Adrenal gland (tissue), 12 donors: ENCODE data around the gene TEX13C. TPM values are rescaled to one million over a fixed set of nuclear protein-coding genes. Genes with fewer than 3 reads are reported as not detected.

Experiments
- DNase-seq, 7 donors: peaks; one replicate each; pipeline ENCODE4 v3.0.0-alpha.2; 2019 to 2020
- H3K27ac ChIP-seq, 5 donors: fragments of 200-600 bp; sonication (generic) in 4 of 5; 1 replicate in 3 of 5; 2 replicates in 2 of 5; pipeline versions ENCODE4 v1.5.1 to v1.8.0; 2016 to 2020; ENCODE audit warnings: mild to moderate bottlenecking in 1 of 5
- H3K27me3 ChIP-seq: fragments of 200-600 bp; 2 replicates; pipeline ENCODE4 v1.8.0; 2021
- H3K36me3 ChIP-seq, 2 donors: fragments of 200-600 bp; replicated peaks in 1 of 2; 1 replicate in 1 of 2; 2 replicates in 1 of 2; pipeline versions ENCODE4 v1.5.1 to v1.8.0; 2018 to 2022
- H3K4me1 ChIP-seq, 2 donors: fragments of 200-600 bp; replicated peaks in 1 of 2; 1 replicate in 1 of 2; 2 replicates in 1 of 2; pipeline versions ENCODE4 v1.5.1 to v1.8.0; 2018 to 2021
- H3K4me3 ChIP-seq, 4 donors: fragments of 200-600 bp; sonication (generic) in 3 of 4; one replicate each; pipeline ENCODE4 v1.5.1; 2016 to 2018
- H3K9me3 ChIP-seq, 3 donors: fragments of 200-600 bp; sonication (generic) in 1 of 3; replicated peaks in 1 of 3; 1 replicate in 2 of 3; 2 replicates in 1 of 3; pipeline versions ENCODE4 v1.5.1 to v1.8.0; 2016 to 2021
- CTCF ChIP-seq, 6 experiments: fragments of 450-650 bp in 4 of 6; fragments of 200-600 bp in 2 of 6; sonication (generic) in 1 of 6; IDR thresholded peaks; 1 replicate in 5 of 6; 2 replicates in 1 of 6; pipeline versions ENCODE4 v1.5.1 to v1.8.0; 2016 to 2021; ENCODE audit warnings: antibody characterized with exemption in 6 of 6, mild to moderate bottlenecking in 2 of 6, moderate library complexity in 1 of 6
- POLR2A ChIP-seq, 2 donors: fragments of 450-650 bp; IDR thresholded peaks; one replicate each; pipeline ENCODE4 v1.6.1; 2017; ENCODE audit warnings: antibody characterized with exemption in 2 of 2, mild to moderate bottlenecking in 2 of 2, moderate library complexity in 1 of 2
- WGBS, 4 donors: extraction: QIAGEN DNeasy Blood & Tissue Kit in 2 of 4; methylation state at CpG; one replicate each; pipeline versions ENCODE4 v1.1.5 to v1.1.7; 2013 to 2017; 5-methylcytosine and 5-hydroxymethylcytosine counted together
- intact Hi-C, 2 donors: fragments of 100-400 bp; cut with DNase I; formaldehyde crosslinking; loops; one replicate each; pipeline versions ENCODE4 v1.14.1 to v1.15.0; 2022 to 2023
- polyA plus RNA-seq, 3 donors: library from polyadenylated mRNA; stranded (reverse); fragments of 200-250 nt in 2 of 3; fragments of 350-450 nt in 1 of 3; fragmentation: Illumina TruSeq in 1 of 3; extraction: RNeasy Lipid Tissue Mini Kit (QIAGEN cat#74804) in 1 of 3; gene quantifications; one replicate each; pipeline ENCODE4 v1.2.3, GENCODE V29; 2013 to 2014
- total RNA-seq, 9 donors: library from RNA; depleted of rRNA in 4 of 9; stranded (reverse); fragments of >200 nt in 4 of 9; fragments of 120-200 nt in 1 of 9; fragmentation: NEBNext Ultra II Directional in 1 of 9; extraction: Animal tissue kit (Norgen Biotek cat#: 25700) in 1 of 9; gene quantifications; one replicate each; pipeline versions ENCODE4 v1.1.0 to v1.2.4, GENCODE V29; 2013 to 2023
- donor health status: healthy with polysubstance abuse.
- donor health status: Bipolar disorder and iron deficiency.
- donor health status: DM: yes; HTN: yes; CAD: no.
- donor health status: DM: no; HTN: no; CAD: no.
- donor health status: DM: no; HTN: no; CAD: no.
- donor health status: DM: yes; HTN: yes; CAD: no.

The TEX13C gene
- total and polyA plus RNA-seq, 12 donors = not detected

- DNase-seq = no peak
- Histone ChIP-seq H3K9me3 (no peaks in the 10 kb centered on the region), H3K27ac (no peak overlapping the region), H3K4me3 (no peak overlapping the region), H3K27me3 (no peaks in the 10 kb centered on the region), H3K4me1 (no peaks in the 10 kb centered on the region), H3K36me3 (no peaks in the 10 kb centered on the region)
- WGBS, 4 donors = 65 to 71% (median 68%) methylated on average over 3 of the region's 3 CpGs
- no peak for TF ChIP-seq CTCF (IDR thresholded peaks at IDR 0.05)
- no peak for TF ChIP-seq POLR2A (IDR thresholded peaks at IDR 0.05)
- intact Hi-C loops = no loop called here
These were observed 29.8 kb upstream of the TEX13C start for GRCh38 chrX:125289920-125290319.

- Histone ChIP-seq H3K36me3 (no peaks in the 10 kb centered on the region), H3K27ac (no peak overlapping the region), H3K27me3 (no peaks in the 10 kb centered on the region), H3K4me3 (no peak overlapping the region), H3K4me1 (no peaks in the 10 kb centered on the region), H3K9me3 (no peaks in the 10 kb centered on the region)
- intact Hi-C loops = no loop called here
- no peak for TF ChIP-seq POLR2A (IDR thresholded peaks at IDR 0.05)
- no peak for TF ChIP-seq CTCF (IDR thresholded peaks at IDR 0.05)
- no peak for DNase-seq
These were observed 28.5 kb upstream of the TEX13C start for GRCh38 chrX:125291124-125291523.

- H3K27me3 ChIP-seq = no peaks in the 10 kb centered on the region
- no peak overlapping the region for H3K4me3 ChIP-seq
- TF ChIP-seq CTCF (IDR thresholded peaks at IDR 0.05) (no peak), POLR2A (IDR thresholded peaks at IDR 0.05) (no peak)
- H3K9me3 ChIP-seq = no peaks in the 10 kb centered on the region
- DNase-seq = no peak
- 28 to 56% (median 37%) methylated on average over 1 of the region's 1 CpG for WGBS, 4 donors
- no peaks in the 10 kb centered on the region for H3K4me1 ChIP-seq
- H3K27ac ChIP-seq = no peak overlapping the region
- no peaks in the 10 kb centered on the region for H3K36me3 ChIP-seq
- intact Hi-C loops = no loop called here
These were observed 25.6 kb upstream of the TEX13C start for GRCh38 chrX:125293850-125294780.

- no peak overlapping the region for H3K27ac ChIP-seq
- no peak for TF ChIP-seq POLR2A (IDR thresholded peaks at IDR 0.05)
- TF ChIP-seq CTCF (IDR thresholded peaks at IDR 0.05) = no peak
- WGBS, 4 donors = 55 to 78% (median 65%) methylated on average over 2 of the region's 2 CpGs
- no peak overlapping the region for H3K4me3 ChIP-seq
- H3K36me3 ChIP-seq = no peaks in the 10 kb centered on the region
- H3K4me1 ChIP-seq = no peaks in the 10 kb centered on the region
- H3K27me3 ChIP-seq = no peaks in the 10 kb centered on the region
- intact Hi-C loops = no loop called here
- no peaks in the 10 kb centered on the region for H3K9me3 ChIP-seq
- DNase-seq = no peak
These were observed 24.3 kb upstream of the TEX13C start for GRCh38 chrX:125295337-125295736.
